Smooth muscle cell (in vitro differentiated cells): Measurements from ENCODE around the gene DGCR6L. TPM values are rescaled to one million over a fixed set of nuclear protein-coding genes. Genes with fewer than 3 reads are reported as not detected.
"Not testable (repeated sequence)": the region's sequence is repeated elsewhere in the genome, so short reads cannot be mapped to it uniquely, and the experiment has no call there.

Experiments used
- DNase-seq: peaks from one replicate; lab custom pipeline; 2025; ENCODE audit not compliant: unreplicated experiment; lab: John Stamatoyannopoulos, UW
- H2AFZ ChIP-seq: fragments of 200-600 bp; sonication (generic); 2 replicates; pipeline ENCODE4 v1.6.0; 2016; ENCODE audit warnings: antibody characterized with exemption, low read depth, mild to moderate bottlenecking
- H3F3A ChIP-seq: fragments of 200-600 bp; sonication (generic); 2 replicates; pipeline ENCODE4 v1.6.0; 2017; ENCODE audit warnings: antibody characterized with exemption, low read depth
- H3K27ac ChIP-seq: fragments of 200-600 bp; sonication (generic); 2 replicates; pipeline ENCODE4 v1.5.1; 2016; ENCODE audit warnings: low read depth, mild to moderate bottlenecking
- H3K27me3 ChIP-seq: fragments of 200-600 bp; sonication (generic); 2 replicates; pipeline ENCODE4 v1.6.1; 2016; ENCODE audit warnings: low read depth, mild to moderate bottlenecking
- H3K36me3 ChIP-seq: fragments of 200-600 bp; sonication (generic); 2 replicates; pipeline ENCODE4 v1.5.1; 2016; ENCODE audit warnings: low read depth
- H3K4me1 ChIP-seq: fragments of 200-600 bp; sonication (generic); 2 replicates; pipeline ENCODE4 v1.5.1; 2016; ENCODE audit warnings: low read depth
- H3K4me2 ChIP-seq: fragments of 200-600 bp; sonication (generic); 2 replicates; pipeline ENCODE4 v1.6.0; 2016; ENCODE audit warnings: mild to moderate bottlenecking
- H3K4me3 ChIP-seq: fragments of 200-600 bp; sonication (generic); 2 replicates; pipeline ENCODE4 v1.5.1; 2016; ENCODE audit warnings: mild to moderate bottlenecking
- H3K79me2 ChIP-seq: fragments of 200-600 bp; sonication (generic); 2 replicates; pipeline ENCODE4 v1.6.0; 2016; ENCODE audit warnings: low read depth, mild to moderate bottlenecking
- H3K9ac ChIP-seq: fragments of 200-600 bp; sonication (generic); 2 replicates; pipeline ENCODE4 v1.6.0; 2016; ENCODE audit warnings: low read depth
- H3K9me3 ChIP-seq: fragments of 200-600 bp; sonication (generic); replicated peaks from 2 replicates; pipeline ENCODE4 v1.5.1; 2016; ENCODE audit warnings: low read depth
- H4K20me1 ChIP-seq: fragments of 200-600 bp; sonication (generic); 2 replicates; pipeline ENCODE4 v1.6.0; 2016; ENCODE audit warnings: low read depth
- WGBS: methylation state at CpG from one replicate; pipeline ENCODE4 v1.1.7; 2016; ENCODE audit warnings: low lambda C conversion rate; 5-methylcytosine and 5-hydroxymethylcytosine counted together
- polyA plus RNA-seq: library from polyadenylated mRNA; unstranded; fragments of >200 nt; fragmentation: Nextera tagmentation; extraction: Ambion mirVana; gene quantifications from 2 replicates; pipeline ENCODE4 v1.2.1, GENCODE V29; 2016
- total RNA-seq: library from RNA; depleted of rRNA; stranded (reverse); fragments of >200 nt; gene quantifications from 2 replicates; pipeline ENCODE4 v1.2.3, GENCODE V29; 2014

DGCR6L gene
- total and polyA plus RNA-seq, 2 experiments from 2014 or later = 30.3 to 77.6 TPM

DNA sequence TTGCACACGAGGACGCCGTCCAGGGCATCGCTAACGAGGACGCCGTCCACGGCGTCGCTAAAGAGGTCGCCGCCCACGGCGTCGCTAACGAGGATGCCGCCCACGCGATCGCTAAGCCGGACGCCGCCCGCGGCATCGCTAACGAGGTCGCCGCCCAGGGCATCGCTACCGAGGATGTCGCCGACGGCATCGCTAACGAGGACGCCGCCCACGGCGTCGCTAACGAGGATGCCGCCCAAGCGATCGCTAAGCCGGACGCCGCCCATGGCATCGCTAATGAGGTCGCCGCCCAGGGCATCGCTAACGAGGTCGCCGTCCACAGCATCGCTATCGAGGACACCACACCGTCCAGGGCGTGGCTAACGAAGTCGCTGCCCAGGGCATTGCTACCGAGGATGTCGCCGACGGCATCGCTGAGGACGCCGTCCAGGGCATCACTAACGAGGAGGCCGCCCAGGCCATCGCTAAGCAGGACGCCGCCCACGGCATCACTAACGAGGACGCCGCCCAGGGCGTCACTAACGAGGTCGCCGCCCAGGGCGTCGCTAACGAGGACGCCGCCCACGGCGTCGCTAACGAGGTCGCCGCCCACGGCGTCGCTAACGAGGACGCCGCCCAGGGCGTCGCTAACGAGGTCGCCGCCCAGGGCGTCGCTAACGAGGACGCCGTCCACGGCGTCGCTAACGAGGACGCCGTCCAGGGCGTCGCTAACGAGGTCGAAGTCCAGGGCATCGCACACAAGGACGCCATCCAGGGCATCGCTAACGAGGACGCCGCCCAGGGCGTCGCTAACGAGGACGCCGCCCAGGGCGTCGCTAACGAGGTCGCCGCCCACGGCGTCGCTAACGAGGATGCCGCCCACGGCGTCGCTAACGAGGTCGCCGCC lies 41.2 kb upstream of the DGCR6L start:
- not testable (repeated sequence) for H3K27me3 ChIP-seq, H3K9me3 ChIP-seq, H3K9ac ChIP-seq, DNase-seq, H3F3A ChIP-seq, H3K4me3 ChIP-seq, H4K20me1 ChIP-seq, H3K27ac ChIP-seq, H2AFZ ChIP-seq, H3K79me2 ChIP-seq, H3K4me1 ChIP-seq, H3K4me2 ChIP-seq, H3K36me3 ChIP-seq
- WGBS = 99% methylated on average over 89 of the region's 145 CpGs

DNA sequence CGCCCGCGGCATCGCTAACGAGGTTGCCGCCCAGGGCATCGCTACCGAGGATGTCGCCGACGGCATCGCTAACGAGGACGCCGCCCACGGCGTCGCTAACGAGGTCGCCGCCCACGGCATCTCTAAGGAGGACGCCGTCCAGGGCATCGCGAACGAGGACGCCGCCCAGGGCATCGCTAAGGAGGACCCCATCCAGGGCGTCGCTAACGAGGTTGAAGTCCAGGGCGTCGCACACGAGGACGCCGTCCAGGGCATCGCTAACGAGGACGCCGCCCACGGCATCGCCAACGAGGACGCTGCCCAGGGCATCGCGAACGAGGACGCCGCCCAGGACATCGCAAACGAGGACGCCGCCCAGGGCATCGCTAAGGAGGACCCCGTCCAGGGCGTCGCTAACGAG lies 40.4 kb upstream of the DGCR6L start:
- H3K27me3 ChIP-seq, H3K9ac ChIP-seq, H2AFZ ChIP-seq, H3K36me3 ChIP-seq, H3K4me1 ChIP-seq, DNase-seq, H3K27ac ChIP-seq, H3K4me2 ChIP-seq, H3K9me3 ChIP-seq, H3K79me2 ChIP-seq, H3F3A ChIP-seq, H3K4me3 ChIP-seq, H4K20me1 ChIP-seq: not testable (repeated sequence)
- 96% methylated on average over 57 of the region's 60 CpGs for WGBS

DNA sequence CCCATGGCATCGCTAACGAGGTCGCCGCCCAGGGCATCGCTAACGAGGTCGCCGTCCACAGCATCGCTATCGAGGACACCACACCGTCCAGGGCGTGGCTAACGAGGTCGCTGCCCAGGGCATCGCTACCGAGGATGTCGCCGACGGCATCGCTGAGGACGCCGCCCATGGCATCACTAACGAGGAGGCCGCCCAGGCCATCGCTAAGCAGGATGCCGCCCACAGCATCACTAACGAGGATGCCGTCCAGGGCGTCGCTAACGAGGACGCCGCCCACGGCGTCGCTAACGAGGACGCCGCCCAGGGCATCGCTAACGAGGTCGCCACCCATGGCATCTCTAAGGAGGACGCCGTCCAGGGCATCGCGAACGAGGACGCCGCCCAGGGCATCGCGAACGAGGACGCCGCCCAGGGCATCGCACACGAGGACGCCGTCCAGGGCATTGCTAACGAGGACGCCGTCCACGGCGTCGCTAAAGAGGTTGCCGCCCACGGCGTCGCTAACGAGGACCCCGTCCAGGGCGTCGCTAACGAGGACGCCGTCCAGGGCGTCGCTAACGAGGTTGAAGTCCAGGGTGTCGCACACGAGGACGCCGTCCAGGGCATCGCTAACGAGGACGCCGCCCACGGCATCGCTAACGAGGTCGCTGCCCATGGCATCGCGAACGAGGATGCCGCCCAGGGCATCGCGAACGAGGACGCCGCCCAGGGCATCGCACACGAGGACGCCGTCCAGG lies 38.8 kb upstream of the DGCR6L start:
- H4K20me1 ChIP-seq, H3K27me3 ChIP-seq, H3K9me3 ChIP-seq, H3K4me2 ChIP-seq, H3K4me3 ChIP-seq, H3K9ac ChIP-seq, H3F3A ChIP-seq, H3K4me1 ChIP-seq, H3K27ac ChIP-seq, H2AFZ ChIP-seq, H3K36me3 ChIP-seq, DNase-seq, H3K79me2 ChIP-seq: not testable (repeated sequence)
- WGBS = 97% methylated on average over 62 of the region's 103 CpGs

DNA sequence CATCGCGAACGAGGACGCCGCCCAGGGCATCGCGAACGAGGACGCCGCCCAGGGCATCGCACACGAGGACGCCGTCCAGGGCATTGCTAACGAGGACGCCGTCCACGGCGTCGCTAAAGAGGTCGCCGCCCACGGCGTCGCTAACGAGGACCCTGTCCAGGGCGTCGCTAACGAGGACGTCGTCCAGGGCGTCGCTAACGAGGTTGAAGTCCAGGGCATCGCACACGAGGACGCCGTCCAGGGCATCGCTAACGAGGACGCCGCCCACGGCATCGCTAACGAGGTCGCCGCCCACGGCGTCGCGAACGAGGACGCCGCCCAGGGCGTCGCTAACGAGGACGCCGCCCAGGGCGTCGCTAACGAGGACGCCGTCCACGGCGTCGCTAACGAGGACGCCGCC lies 38.1 kb upstream of the DGCR6L start:
- not testable (repeated sequence) for H3K4me1 ChIP-seq, H2AFZ ChIP-seq
- WGBS = 100% methylated on average over 17 of the region's 70 CpGs

DNA sequence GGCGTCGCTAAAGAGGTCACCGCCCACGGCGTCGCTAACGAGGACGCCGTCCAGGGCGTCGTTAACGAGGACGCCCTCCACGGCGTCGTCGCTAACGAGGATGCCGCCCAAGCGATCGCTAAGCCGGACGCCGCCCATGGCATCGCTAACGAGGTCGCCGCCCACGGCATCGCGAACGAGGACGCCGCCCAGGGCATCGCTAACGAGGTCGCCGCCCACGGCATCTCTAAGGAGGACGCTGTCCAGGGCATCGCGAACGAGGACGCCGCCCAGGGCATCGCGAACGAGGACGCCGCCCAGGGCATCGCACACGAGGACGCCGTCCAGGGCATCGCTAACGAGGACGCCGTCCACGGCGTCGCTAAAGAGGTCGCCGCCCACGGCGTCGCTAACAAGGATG lies 37.0 kb upstream of the DGCR6L start:
- H4K20me1 ChIP-seq, H2AFZ ChIP-seq, H3K27ac ChIP-seq, H3K9me3 ChIP-seq, DNase-seq, H3F3A ChIP-seq, H3K4me2 ChIP-seq, H3K4me1 ChIP-seq, H3K36me3 ChIP-seq, H3K79me2 ChIP-seq, H3K4me3 ChIP-seq, H3K9ac ChIP-seq, H3K27me3 ChIP-seq: not testable (repeated sequence)
- WGBS = 94% methylated on average over 36 of the region's 66 CpGs

More for the DNA sequence above, 38.1 kb upstream of the DGCR6L start:
- not testable (repeated sequence) for H3F3A ChIP-seq, H3K9me3 ChIP-seq, H3K4me2 ChIP-seq, H4K20me1 ChIP-seq, H3K36me3 ChIP-seq, H3K27ac ChIP-seq, DNase-seq, H3K9ac ChIP-seq, H3K27me3 ChIP-seq, H3K4me3 ChIP-seq, H3K79me2 ChIP-seq

DNA sequence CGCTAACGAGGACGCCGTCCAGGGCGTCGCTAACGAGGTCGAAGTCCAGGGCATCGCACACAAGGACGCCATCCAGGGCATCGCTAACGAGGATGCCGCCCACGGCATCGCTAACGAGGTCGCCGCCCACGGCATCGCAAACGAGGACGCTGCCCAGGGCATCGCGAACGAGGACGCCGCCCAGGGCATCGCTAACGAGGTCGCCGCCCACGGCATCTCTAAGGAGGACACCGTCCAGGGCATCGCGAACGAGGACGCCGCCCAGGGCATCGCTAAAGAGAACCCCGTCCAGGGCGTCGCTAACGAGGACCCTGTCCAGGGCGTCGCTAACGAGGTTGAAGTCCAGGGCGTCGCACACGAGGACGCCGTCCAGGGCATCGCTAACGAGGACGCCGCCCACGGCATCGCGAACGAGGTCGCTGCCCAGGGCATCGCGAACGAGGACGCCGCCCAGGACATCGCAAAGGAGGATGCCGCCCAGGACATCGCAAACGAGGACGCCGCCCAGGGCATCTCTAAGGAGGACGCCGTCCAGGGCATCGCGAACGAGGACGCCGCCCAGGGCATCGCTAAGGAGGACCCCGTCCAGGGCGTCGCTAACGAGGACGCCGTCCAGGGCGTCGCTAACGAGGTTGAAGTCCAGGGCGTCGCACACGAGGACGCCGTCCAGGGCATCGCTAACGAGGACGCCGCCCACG lies 36.2 kb upstream of the DGCR6L start:
- not testable (repeated sequence) for H3K4me2 ChIP-seq, H3F3A ChIP-seq, DNase-seq, H3K4me1 ChIP-seq, H3K27me3 ChIP-seq, H3K36me3 ChIP-seq, H3K79me2 ChIP-seq, H3K9me3 ChIP-seq, H2AFZ ChIP-seq, H3K27ac ChIP-seq, H4K20me1 ChIP-seq, H3K4me3 ChIP-seq, H3K9ac ChIP-seq
- 98% methylated on average over 93 of the region's 98 CpGs for WGBS
